Neutrophil (primary cell): ENCODE measurements around the gene CLSTN2.

Source experiments
- H3K27ac ChIP-seq: fragments of 200-600 bp; sonication (generic); 2 replicates; pipeline ENCODE4 v1.5.1; 2016; ENCODE audit warnings: mild to moderate bottlenecking, moderate library complexity
- H3K27me3 ChIP-seq: fragments of 200-600 bp; sonication (generic); 2 replicates; pipeline ENCODE4 v1.6.0; 2016; ENCODE audit warnings: mild to moderate bottlenecking
- H3K36me3 ChIP-seq: fragments of 200-600 bp; sonication (generic); 2 replicates; pipeline ENCODE4 v1.5.1; 2017
- H3K4me1 ChIP-seq, 2 experiments: fragments of 200-600 bp in 1 of 2; sonication (generic) in 1 of 2; 1 replicate in 1 of 2; 2 replicates in 1 of 2; pipeline versions ENCODE4 v1.5.1 to v1.6.1; 2013 to 2016; ENCODE audit warnings: low read depth in 1 of 2, low read length in 1 of 2, mild to moderate bottlenecking in 1 of 2, moderate library complexity in 1 of 2; ENCODE audit not compliant: control insufficient read depth in 1 of 2, insufficient read depth in 1 of 2
- H3K4me3 ChIP-seq, 2 experiments: fragments of 200-600 bp in 1 of 2; sonication (generic) in 1 of 2; 1 replicate in 1 of 2; 2 replicates in 1 of 2; pipeline ENCODE4 v1.5.1; 2013 to 2016; ENCODE audit warnings: low read depth in 1 of 2, low read length in 1 of 2, mild to moderate bottlenecking in 1 of 2, moderate library complexity in 1 of 2
- H3K9me3 ChIP-seq: fragments of 200-600 bp; sonication (generic); 2 replicates; pipeline ENCODE4 v1.5.1; 2016
- CTCF ChIP-seq: fragments of 200-600 bp; sonication (generic); IDR thresholded peaks from 2 replicates; pipeline ENCODE4 v1.5.1; 2016; ENCODE audit warnings: antibody characterized with exemption

Gene CLSTN2

GRCh38 chr3:140384876-140385275 lies 449.9 kb downstream of the CLSTN2 start:
- no peaks in the 10 kb centered on the region for H3K36me3 ChIP-seq
- no peaks in the 10 kb centered on the region for H3K27me3 ChIP-seq
- no peaks in the 10 kb centered on the region for H3K4me1 ChIP-seq
- TF ChIP-seq CTCF, result no peak
- no peak overlapping the region for H3K4me3 ChIP-seq
- H3K9me3 ChIP-seq, result no peaks in the 10 kb centered on the region
- H3K27ac ChIP-seq, result no peak overlapping the region

- Histone ChIP-seq H3K27ac (no peak overlapping the region), H3K27me3 (no peaks in the 10 kb centered on the region), H3K4me1 (no peaks in the 10 kb centered on the region), H3K36me3 (no peaks in the 10 kb centered on the region), H3K4me3 (no peak overlapping the region), H3K9me3 (no peaks in the 10 kb centered on the region)
- TF ChIP-seq CTCF, result no peak
Observed at GRCh38 chr3:140386357-140387100, 451.5 kb downstream of the CLSTN2 start.

- no peak for TF ChIP-seq CTCF
- Histone ChIP-seq H3K27ac (no peak overlapping the region), H3K4me3 (no peak overlapping the region), H3K27me3 (no peaks in the 10 kb centered on the region), H3K4me1 (no peaks in the 10 kb centered on the region), H3K36me3 (no peaks in the 10 kb centered on the region), H3K9me3 (no peaks in the 10 kb centered on the region)
Observed at GRCh38 chr3:140387244-140387643, 452.3 kb downstream of the CLSTN2 start.

- no peak for TF ChIP-seq CTCF
- H3K27me3 ChIP-seq, result no peaks in the 10 kb centered on the region
- no peaks in the 10 kb centered on the region for H3K4me1 ChIP-seq
- no peaks in the 10 kb centered on the region for H3K36me3 ChIP-seq
- H3K27ac ChIP-seq, result no peak overlapping the region
- no peaks in the 10 kb centered on the region for H3K9me3 ChIP-seq
- H3K4me3 ChIP-seq, result no peak overlapping the region
Observed at GRCh38 chr3:140388202-140388922, 453.4 kb downstream of the CLSTN2 start.

- H3K27ac ChIP-seq, result no peak overlapping the region
- no peak for TF ChIP-seq CTCF
- no peaks in the 10 kb centered on the region for H3K27me3 ChIP-seq
- H3K4me1 ChIP-seq, result no peaks in the 10 kb centered on the region
- H3K4me3 ChIP-seq, result no peak overlapping the region
- H3K36me3 ChIP-seq, result no peaks in the 10 kb centered on the region
- no peaks in the 10 kb centered on the region for H3K9me3 ChIP-seq
Observed at GRCh38 chr3:140391061-140391460, 456.1 kb downstream of the CLSTN2 start.
